Gastrocnemius medialis (tissue), 4 donors: ENCODE results near the gene THEM5.

ENCODE experiments used
- CTCF ChIP-seq, 5 experiments: fragments of 450-650 bp in 3 of 5; fragments of 200-600 bp in 2 of 5; sonication (generic) in 2 of 5; IDR thresholded peaks in 4 of 5; conservative IDR thresholded peaks in 1 of 5; 1 replicate in 4 of 5; 2 replicates in 1 of 5; pipeline ENCODE4 v1.5.1; 2016 to 2019; ENCODE audit warnings: antibody characterized with exemption in 5 of 5, mild to moderate bottlenecking in 3 of 5, moderate library complexity in 3 of 5
- POLR2A ChIP-seq, 2 donors: fragments of 450-650 bp; IDR thresholded peaks; one replicate each; pipeline ENCODE4 v1.6.1; 2017; ENCODE audit warnings: antibody characterized with exemption in 2 of 2, mild to moderate bottlenecking in 2 of 2, moderate library complexity in 2 of 2

GRCh38 chr1:151849871-151850270, 3.6 kb downstream of the THEM5 start:
- TF ChIP-seq CTCF (IDR thresholded peaks at IDR 0.05 in 4 of 5, conservative IDR thresholded peaks at IDR 0.05 in 1 of 5) (no peak), POLR2A (IDR thresholded peaks at IDR 0.05) (no peak)
